Middle frontal gyrus (tissue), 1 donor: Measurements from ENCODE around the gene PLCD3.
A peak's percentile ranks its signal among the peaks of the same experiment; 100 is the strongest.

Source experiments
- DNase-seq: peaks from one replicate; pipeline ENCODE4 v3.0.0-alpha.2; 2015; ENCODE audit warnings: low spot score; ENCODE audit errors: extremely low spot score

The PLCD3 gene

GRCh38 chr17:45149669-45150664 is 17.7 kb upstream of the PLCD3 start:
- DNase-seq: no peak

GRCh38 chr17:45149037-45149668 is 16.8 kb upstream of the PLCD3 start:
- DNase-seq: no peak

GRCh38 chr17:45148183-45149036 is 16.1 kb upstream of the PLCD3 start, which contains the start of gene HEXIM1:
HEXIM1 (plus strand) TSS chr17:45148475; CDS start chr17:45149191, 716 bp downstream.
- DNase-seq: peak; percentile 98

- peak; percentile 90 for DNase-seq
Observed at GRCh38 chr17:45147581-45148182, 15.4 kb upstream of the PLCD3 start.

- no peak for DNase-seq
Observed at GRCh38 chr17:45146890-45147580, 14.7 kb upstream of the PLCD3 start.

GRCh38 chr17:45146592-45146889 is 14.2 kb upstream of the PLCD3 start:
- DNase-seq: no peak

- no peak for DNase-seq
Observed at GRCh38 chr17:45146166-45146565, 13.9 kb upstream of the PLCD3 start.

- no peak for DNase-seq
Observed at GRCh38 chr17:45145035-45145389, 12.7 kb upstream of the PLCD3 start.

- no peak for DNase-seq
Observed at GRCh38 chr17:45144199-45145034, 12.1 kb upstream of the PLCD3 start.

GRCh38 chr17:45143767-45144198 is 11.5 kb upstream of the PLCD3 start:
- no peak for DNase-seq

- DNase-seq: no peak
Observed at GRCh38 chr17:45143094-45143670, 10.9 kb upstream of the PLCD3 start.

- no peak for DNase-seq
Observed at GRCh38 chr17:45139533-45139920, 7.2 kb upstream of the PLCD3 start.

- no peak for DNase-seq
Observed at GRCh38 chr17:45138911-45139532, 6.7 kb upstream of the PLCD3 start.

- no peak for DNase-seq
Observed at GRCh38 chr17:45137561-45138305, 5.4 kb upstream of the PLCD3 start.

GRCh38 chr17:45136846-45137560 is 4.7 kb upstream of the PLCD3 start:
- no peak for DNase-seq

- DNase-seq: no peak
Observed at GRCh38 chr17:45135978-45136791, 3.9 kb upstream of the PLCD3 start.
